Neural cell (in vitro differentiated cells): ENCODE results near the gene GPATCH2L. TPM values are rescaled to one million over a fixed set of nuclear protein-coding genes. Genes with fewer than 3 reads are reported as not detected.

Experiments
- H2AFZ ChIP-seq: fragments of 200-600, 300-800 bp; sonication (generic), shearing (Covaris generic); 2 replicates; pipeline ENCODE4 v1.6.0; 2014; ENCODE audit warnings: low read depth, mild to moderate bottlenecking, antibody characterized with exemption, low read length, moderate library complexity
- H3F3A ChIP-seq: fragments of 200-600 bp; shearing (Covaris generic); 2 replicates; pipeline ENCODE4 v1.6.1; 2016; ENCODE audit warnings: mild to moderate bottlenecking, moderate library complexity, mixed read lengths, antibody characterized with exemption, low read length; ENCODE audit not compliant: insufficient read depth, poor library complexity, severe bottlenecking
- H3K27ac ChIP-seq: fragments of 200-600, 300-800 bp; sonication (generic), shearing (Covaris generic); 2 replicates; pipeline ENCODE4 v1.5.1; 2014; ENCODE audit warnings: mild to moderate bottlenecking, low read length, moderate library complexity
- H3K27me3 ChIP-seq: fragments of 300-800, 200-600 bp; sonication (generic), shearing (Covaris generic); 2 replicates; pipeline ENCODE4 v1.6.0; 2014; ENCODE audit warnings: mild to moderate bottlenecking, low read depth, low read length, moderate library complexity; ENCODE audit not compliant: insufficient read depth
- H3K36me3 ChIP-seq: fragments of 300-800, 200-600 bp; sonication (generic), shearing (Covaris generic); 2 replicates; pipeline ENCODE4 v1.5.1; 2014; ENCODE audit warnings: mild to moderate bottlenecking, antibody characterized with exemption, low read length, moderate library complexity; ENCODE audit not compliant: insufficient read depth
- H3K4me2 ChIP-seq: fragments of 300-800, 200-600 bp; sonication (generic), shearing (Covaris generic); 2 replicates; pipeline ENCODE4 v1.6.0; 2014; ENCODE audit warnings: mild to moderate bottlenecking, low read length
- H3K4me3 ChIP-seq: fragments of 300-800, 200-600 bp; sonication (generic), shearing (Covaris generic); 2 replicates; pipeline ENCODE4 v1.5.1; 2014; ENCODE audit warnings: mild to moderate bottlenecking, low read length, moderate library complexity
- H3K79me2 ChIP-seq: fragments of 200-600 bp; shearing (Covaris generic); replicated peaks from 2 replicates; pipeline ENCODE4 v1.6.0; 2014; ENCODE audit warnings: mild to moderate bottlenecking, low read length, moderate library complexity; ENCODE audit not compliant: insufficient read depth
- H3K9ac ChIP-seq: fragments of 300-800, 200-600 bp; sonication (generic), shearing (Covaris generic); 2 replicates; pipeline ENCODE4 v1.6.1; 2016; ENCODE audit warnings: mild to moderate bottlenecking, low read length, mixed read lengths
- H3K9me2 ChIP-seq: fragments of 200-600 bp; shearing (Covaris generic); 2 replicates; pipeline ENCODE4 v1.6.1; 2016; ENCODE audit warnings: mild to moderate bottlenecking, low read length, mixed read lengths; ENCODE audit not compliant: insufficient read depth
- H3K9me3 ChIP-seq: fragments of 200-600, 300-800 bp; sonication (generic), shearing (Covaris generic); 2 replicates; pipeline ENCODE4 v1.6.1; 2016; ENCODE audit warnings: mild to moderate bottlenecking, mixed run types, low read length, moderate library complexity, mixed read lengths
- H4K20me1 ChIP-seq: fragments of 200-600 bp; shearing (Covaris generic); 2 replicates; pipeline ENCODE4 v1.6.1; 2016; ENCODE audit warnings: mild to moderate bottlenecking, mixed run types; ENCODE audit not compliant: insufficient read depth
- EP300 ChIP-seq: fragments of 450-650 bp; conservative IDR thresholded peaks from 2 replicates; pipeline ENCODE4 v1.6.1; 2014; ENCODE audit warnings: antibody characterized with exemption, mild to moderate bottlenecking, moderate library complexity; ENCODE audit not compliant: poor library complexity, severe bottlenecking
- EZH2 ChIP-seq: fragments of 200-600, 300-800 bp; shearing (Covaris generic), sonication (generic); IDR thresholded peaks from 2 replicates; pipeline ENCODE4 v1.6.1; 2014; ENCODE audit warnings: antibody characterized with exemption, low read length, borderline replicate concordance, mild to moderate bottlenecking; ENCODE audit not compliant: insufficient read depth, poor library complexity, severe bottlenecking
- MXI1 ChIP-seq: fragments of 450-650 bp; conservative IDR thresholded peaks from 2 replicates; pipeline ENCODE4 v1.6.1; 2014; ENCODE audit warnings: antibody characterized with exemption, mild to moderate bottlenecking; ENCODE audit not compliant: poor library complexity, severe bottlenecking
- POLR2AphosphoS5 ChIP-seq: IDR thresholded peaks from 2 replicates; pipeline ENCODE4 v1.6.1; 2012
- RAD21 ChIP-seq: fragments of 450-650 bp; conservative IDR thresholded peaks from 2 replicates; pipeline ENCODE4 v1.6.1; 2014; ENCODE audit warnings: antibody characterized with exemption, mild to moderate bottlenecking, moderate library complexity
- SMC3 ChIP-seq: fragments of 450-650 bp; conservative IDR thresholded peaks from 2 replicates; pipeline ENCODE4 v1.6.1; 2014; ENCODE audit warnings: antibody characterized with exemption, mild to moderate bottlenecking, moderate library complexity; ENCODE audit not compliant: poor library complexity
- TAF1 ChIP-seq: IDR thresholded peaks from 2 replicates; pipeline ENCODE4 v1.6.1; 2012; ENCODE audit warnings: low read depth
- polyA plus RNA-seq: library from polyadenylated mRNA; depleted of rRNA; stranded (reverse); fragments of >200 nt; gene quantifications from 2 replicates; pipeline ENCODE4 v1.2.3, GENCODE V29; 2014
- TF ChIP-seq, protein P1 (sequence below): fragments of 450-650 bp; IDR thresholded peaks from 2 replicates; pipeline ENCODE4 v1.5.1; 2014; ENCODE audit warnings: antibody characterized with exemption, mild to moderate bottlenecking, moderate library complexity; ENCODE audit not compliant: poor library complexity, severe bottlenecking
- TF ChIP-seq, protein P2 (sequence below): IDR thresholded peaks from 2 replicates; pipeline ENCODE4 v1.6.1; 2012; ENCODE audit warnings: borderline replicate concordance

Gene GPATCH2L
- polyA plus RNA-seq, 1 donor from 2014 or later, result 49.6 TPM

DNA sequence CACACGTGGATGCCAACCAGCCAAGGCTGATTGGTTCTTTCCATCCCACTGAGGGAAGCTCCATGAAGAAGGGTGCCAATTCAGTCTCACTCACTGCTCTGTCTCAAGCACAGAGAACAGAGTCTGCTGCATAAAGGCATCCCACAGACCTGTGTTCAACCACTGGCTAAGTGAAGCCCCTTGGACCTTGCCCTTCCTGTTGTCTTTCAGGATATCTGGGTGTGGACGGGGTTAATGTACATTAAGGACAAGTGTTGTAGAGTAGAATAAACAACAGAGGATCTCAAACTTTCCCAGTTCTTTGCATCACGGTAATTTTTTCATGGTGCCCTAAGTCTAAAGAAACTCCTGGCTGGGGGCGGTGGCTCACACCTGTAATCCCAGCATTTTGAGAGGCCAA lies 33.1 kb upstream of the GPATCH2L start:
- Histone ChIP-seq H3K4me3 (no peak overlapping the region), H2AFZ (no peak overlapping the region), H3K27ac (no peak overlapping the region), H3K4me2 (no peak overlapping the region), H3K79me2 (no peaks in the 10 kb centered on the region), H3K9me2 (no peaks in the 10 kb centered on the region), H3K27me3 (no peaks in the 10 kb centered on the region), H4K20me1 (no peaks in the 10 kb centered on the region), H3F3A (no peaks in the 10 kb centered on the region), H3K9me3 (no peaks in the 10 kb centered on the region), H3K36me3 (no peaks in the 10 kb centered on the region), H3K9ac (no peak overlapping the region)
- TF ChIP-seq MXI1, result no peak
- TF ChIP-seq, protein P1, sequence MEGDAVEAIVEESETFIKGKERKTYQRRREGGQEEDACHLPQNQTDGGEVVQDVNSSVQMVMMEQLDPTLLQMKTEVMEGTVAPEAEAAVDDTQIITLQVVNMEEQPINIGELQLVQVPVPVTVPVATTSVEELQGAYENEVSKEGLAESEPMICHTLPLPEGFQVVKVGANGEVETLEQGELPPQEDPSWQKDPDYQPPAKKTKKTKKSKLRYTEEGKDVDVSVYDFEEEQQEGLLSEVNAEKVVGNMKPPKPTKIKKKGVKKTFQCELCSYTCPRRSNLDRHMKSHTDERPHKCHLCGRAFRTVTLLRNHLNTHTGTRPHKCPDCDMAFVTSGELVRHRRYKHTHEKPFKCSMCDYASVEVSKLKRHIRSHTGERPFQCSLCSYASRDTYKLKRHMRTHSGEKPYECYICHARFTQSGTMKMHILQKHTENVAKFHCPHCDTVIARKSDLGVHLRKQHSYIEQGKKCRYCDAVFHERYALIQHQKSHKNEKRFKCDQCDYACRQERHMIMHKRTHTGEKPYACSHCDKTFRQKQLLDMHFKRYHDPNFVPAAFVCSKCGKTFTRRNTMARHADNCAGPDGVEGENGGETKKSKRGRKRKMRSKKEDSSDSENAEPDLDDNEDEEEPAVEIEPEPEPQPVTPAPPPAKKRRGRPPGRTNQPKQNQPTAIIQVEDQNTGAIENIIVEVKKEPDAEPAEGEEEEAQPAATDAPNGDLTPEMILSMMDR, result no peak
- no peak for TF ChIP-seq RAD21
- no peak for TF ChIP-seq POLR2AphosphoS5
- no peak for TF ChIP-seq SMC3
- no peak for TF ChIP-seq TAF1
- no peak for TF ChIP-seq EZH2
- TF ChIP-seq, protein P2, sequence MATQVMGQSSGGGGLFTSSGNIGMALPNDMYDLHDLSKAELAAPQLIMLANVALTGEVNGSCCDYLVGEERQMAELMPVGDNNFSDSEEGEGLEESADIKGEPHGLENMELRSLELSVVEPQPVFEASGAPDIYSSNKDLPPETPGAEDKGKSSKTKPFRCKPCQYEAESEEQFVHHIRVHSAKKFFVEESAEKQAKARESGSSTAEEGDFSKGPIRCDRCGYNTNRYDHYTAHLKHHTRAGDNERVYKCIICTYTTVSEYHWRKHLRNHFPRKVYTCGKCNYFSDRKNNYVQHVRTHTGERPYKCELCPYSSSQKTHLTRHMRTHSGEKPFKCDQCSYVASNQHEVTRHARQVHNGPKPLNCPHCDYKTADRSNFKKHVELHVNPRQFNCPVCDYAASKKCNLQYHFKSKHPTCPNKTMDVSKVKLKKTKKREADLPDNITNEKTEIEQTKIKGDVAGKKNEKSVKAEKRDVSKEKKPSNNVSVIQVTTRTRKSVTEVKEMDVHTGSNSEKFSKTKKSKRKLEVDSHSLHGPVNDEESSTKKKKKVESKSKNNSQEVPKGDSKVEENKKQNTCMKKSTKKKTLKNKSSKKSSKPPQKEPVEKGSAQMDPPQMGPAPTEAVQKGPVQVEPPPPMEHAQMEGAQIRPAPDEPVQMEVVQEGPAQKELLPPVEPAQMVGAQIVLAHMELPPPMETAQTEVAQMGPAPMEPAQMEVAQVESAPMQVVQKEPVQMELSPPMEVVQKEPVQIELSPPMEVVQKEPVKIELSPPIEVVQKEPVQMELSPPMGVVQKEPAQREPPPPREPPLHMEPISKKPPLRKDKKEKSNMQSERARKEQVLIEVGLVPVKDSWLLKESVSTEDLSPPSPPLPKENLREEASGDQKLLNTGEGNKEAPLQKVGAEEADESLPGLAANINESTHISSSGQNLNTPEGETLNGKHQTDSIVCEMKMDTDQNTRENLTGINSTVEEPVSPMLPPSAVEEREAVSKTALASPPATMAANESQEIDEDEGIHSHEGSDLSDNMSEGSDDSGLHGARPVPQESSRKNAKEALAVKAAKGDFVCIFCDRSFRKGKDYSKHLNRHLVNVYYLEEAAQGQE, result no peak
- TF ChIP-seq EP300, result no peak

DNA sequence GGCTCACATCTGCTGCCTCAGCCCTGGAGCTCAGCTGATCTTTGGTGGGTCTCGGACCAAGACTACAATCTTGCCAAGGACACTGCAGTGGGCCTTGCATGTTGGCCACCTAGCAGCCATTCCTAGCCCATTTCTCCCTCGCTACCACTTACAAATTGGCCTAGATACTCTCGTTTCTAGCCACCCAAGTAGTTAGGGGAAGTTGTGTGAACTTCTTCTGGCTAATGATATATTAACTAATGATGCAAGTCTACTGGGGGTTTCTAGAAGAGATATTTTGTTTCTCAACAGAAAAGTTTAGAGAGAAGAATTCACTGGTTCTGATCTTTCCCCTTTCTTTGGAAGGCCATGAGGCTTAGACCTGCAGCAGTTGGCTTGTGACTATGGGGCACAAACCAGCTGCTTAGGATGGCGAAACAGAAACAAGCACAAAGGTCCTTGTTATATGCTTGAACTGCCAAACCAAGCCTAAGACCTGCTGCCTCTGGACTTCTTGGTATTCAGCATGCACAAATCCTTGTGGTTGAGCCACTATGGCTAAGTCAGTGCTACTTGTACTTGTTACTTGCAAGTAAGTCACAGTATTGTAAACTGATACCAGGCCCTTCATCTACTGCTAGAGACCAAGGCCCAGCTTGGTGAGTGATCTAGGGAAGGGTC lies 30.5 kb upstream of the GPATCH2L start:
- no peaks in the 10 kb centered on the region for H3K79me2 ChIP-seq
- H3F3A ChIP-seq, result no peaks in the 10 kb centered on the region
- no peak overlapping the region for H3K4me2 ChIP-seq
- H3K27ac ChIP-seq, result no peak overlapping the region
- TF ChIP-seq, protein P1, result no peak
- no peak for TF ChIP-seq SMC3
- no peak for TF ChIP-seq TAF1
- TF ChIP-seq POLR2AphosphoS5, result no peak
- no peak for TF ChIP-seq EZH2
- no peak for TF ChIP-seq EP300
- no peak for TF ChIP-seq MXI1
- TF ChIP-seq, protein P2, result no peak
- no peak for TF ChIP-seq RAD21
- no peaks in the 10 kb centered on the region for H3K9me2 ChIP-seq
- H3K9me3 ChIP-seq, result no peaks in the 10 kb centered on the region
- H3K9ac ChIP-seq, result no peak overlapping the region
- no peaks in the 10 kb centered on the region for H4K20me1 ChIP-seq
- no peak overlapping the region for H2AFZ ChIP-seq
- no peaks in the 10 kb centered on the region for H3K27me3 ChIP-seq
- H3K36me3 ChIP-seq, result no peaks in the 10 kb centered on the region
- H3K4me3 ChIP-seq, result no peak overlapping the region
